Omental fat pad (tissue), 4 donors: ENCODE measurements around the gene USE1. TPM values are rescaled to one million over a fixed set of nuclear protein-coding genes. Genes with fewer than 3 reads are reported as not detected.

ENCODE experiments used
- ATAC-seq: fragments of 150-250 bp; one replicate; pipeline ENCODE4 v1.9.1; 2016; ENCODE audit warnings: mild to moderate bottlenecking, moderate library complexity; ENCODE audit not compliant: low FRiP score
- DNase-seq: peaks from one replicate; pipeline ENCODE4 v3.0.0-alpha.2; 2019; ENCODE audit warnings: low spot score
- CTCF ChIP-seq, 3 donors: fragments of 450-650 bp; IDR thresholded peaks; one replicate each; pipeline ENCODE4 v1.5.1; 2016 to 2017; ENCODE audit warnings: antibody characterized with exemption in 3 of 3, mild to moderate bottlenecking in 3 of 3, moderate library complexity in 2 of 3
- total RNA-seq, 4 donors: library from RNA; depleted of rRNA; stranded (reverse); fragments of >200 nt; gene quantifications; one replicate each; pipeline ENCODE4 v1.1.0, GENCODE V29; 2016

USE1 gene
- 10 to 100 TPM; 14.5 to 22.3 (median 20.7) TPM for total RNA-seq

GRCh38 chr19:17215127-17215971 is at the start of gene USE1:
TSS of gene USE1 (plus strand) at chr19:17215357. CDS start at chr19:17215406, 49 bp downstream.
- no peak for TF ChIP-seq CTCF (IDR thresholded peaks at IDR 0.05)
- DNase-seq: peak; percentile 79
- ATAC-seq: peak; percentile 92

GRCh38 chr19:17165715-17166114 is 49.4 kb upstream of the USE1 start:
- ATAC-seq (no peak), DNase-seq (no peak)
- no peak for TF ChIP-seq CTCF (IDR thresholded peaks at IDR 0.05)

GRCh38 chr19:17170538-17171297 is 44.4 kb upstream of the USE1 start:
- no peak for ATAC-seq
- no peak for TF ChIP-seq CTCF (IDR thresholded peaks at IDR 0.05)
- no peak for DNase-seq

- no peak for ATAC-seq
- no peak for DNase-seq
- no peak for TF ChIP-seq CTCF (IDR thresholded peaks at IDR 0.05)
These were observed 43.3 kb upstream of the USE1 start for GRCh38 chr19:17171874-17172273.

GRCh38 chr19:17172624-17173345 is 42.4 kb upstream of the USE1 start:
- TF ChIP-seq CTCF (IDR thresholded peaks at IDR 0.05): no peak
- DNase-seq (no peak), ATAC-seq (no peak)

GRCh38 chr19:17178291-17178690 is 36.9 kb upstream of the USE1 start:
- TF ChIP-seq CTCF (IDR thresholded peaks at IDR 0.05): no peak
- no peak for ATAC-seq
- no peak for DNase-seq
